Muscle of arm (tissue), 14 donors: Measurements from ENCODE around the gene CREG1. TPM values are rescaled to one million over a fixed set of nuclear protein-coding genes. Genes with fewer than 3 reads are reported as not detected.
"Not testable (repeated sequence)": the region's sequence is repeated elsewhere in the genome, so short reads cannot be mapped to it uniquely, and the experiment has no call there.

Experiments used
- DNase-seq: peaks from one replicate; pipeline ENCODE4 v3.0.0-alpha.2; 2013
- long read RNA-seq, 11 donors: transcript quantifications; one replicate each; lab custom pipeline, GENCODE V29; 2026
- polyA plus RNA-seq, 12 donors: library from polyadenylated mRNA; unstranded; fragments of 120-200 nt; gene quantifications; one replicate each; pipeline ENCODE4 v1.2.1, GENCODE V29; 2013; ENCODE audit not compliant: insufficient read length in 12 of 12

Gene CREG1
- 10 to 100 TPM in 11 of 12 donors, not detected in 1; 23.7 to 46.7 (median 36.3) TPM for polyA plus RNA-seq
- long read RNA-seq, donor 1, transcript CREG1-201 (4 exons, 1,974 nt), result major isoform, 77 of 82 reads
- long read RNA-seq, donor 1, partial matches to known transcripts, result 5 of 82 reads
- long read RNA-seq, donor 1, other reads (novel, unspliced or antisense), result 0 of 82 reads
- long read RNA-seq, donor 2, transcript CREG1-201 (4 exons, 1,974 nt), result major isoform, 34 of 34 reads
- long read RNA-seq, donor 2, partial matches to known transcripts, result 0 of 34 reads
- long read RNA-seq, donor 2, other reads (novel, unspliced or antisense), result 0 of 34 reads
- long read RNA-seq, donor 3, transcript CREG1-201 (4 exons, 1,974 nt), result major isoform, 7 of 7 reads
- long read RNA-seq, donor 3, partial matches to known transcripts, result 0 of 7 reads
- long read RNA-seq, donor 3, other reads (novel, unspliced or antisense), result 0 of 7 reads
- long read RNA-seq, donor 4, transcript CREG1-201 (4 exons, 1,974 nt), result major isoform, 13 of 13 reads
- long read RNA-seq, donor 4, partial matches to known transcripts, result 0 of 13 reads
- long read RNA-seq, donor 4, other reads (novel, unspliced or antisense), result 0 of 13 reads
- long read RNA-seq, donor 5, transcript CREG1-201 (4 exons, 1,974 nt), result major isoform, 28 of 28 reads
- long read RNA-seq, donor 5, partial matches to known transcripts, result 0 of 28 reads
- long read RNA-seq, donor 5, other reads (novel, unspliced or antisense), result 0 of 28 reads
- long read RNA-seq, donor 6, transcript CREG1-201 (4 exons, 1,974 nt), result major isoform, 12 of 12 reads
- long read RNA-seq, donor 6, partial matches to known transcripts, result 0 of 12 reads
- long read RNA-seq, donor 6, other reads (novel, unspliced or antisense), result 0 of 12 reads
- long read RNA-seq, donor 7, transcript CREG1-201 (4 exons, 1,974 nt), result major isoform, 8 of 16 reads
- long read RNA-seq, donor 7, partial matches to known transcripts, result 8 of 16 reads
- long read RNA-seq, donor 7, other reads (novel, unspliced or antisense), result 0 of 16 reads
- long read RNA-seq, donor 8, transcript CREG1-201 (4 exons, 1,974 nt), result major isoform, 16 of 16 reads
- long read RNA-seq, donor 8, partial matches to known transcripts, result 0 of 16 reads
- long read RNA-seq, donor 8, other reads (novel, unspliced or antisense), result 0 of 16 reads
- long read RNA-seq, donor 9, transcript CREG1-201 (4 exons, 1,974 nt), result major isoform, 10 of 10 reads
- long read RNA-seq, donor 9, partial matches to known transcripts, result 0 of 10 reads
- long read RNA-seq, donor 9, other reads (novel, unspliced or antisense), result 0 of 10 reads
- long read RNA-seq, donor 10, transcript CREG1-201 (4 exons, 1,974 nt), result major isoform, 19 of 19 reads
- long read RNA-seq, donor 10, partial matches to known transcripts, result 0 of 19 reads
- long read RNA-seq, donor 10, other reads (novel, unspliced or antisense), result 0 of 19 reads
- long read RNA-seq, donor 11, transcript CREG1-201 (4 exons, 1,974 nt), result major isoform, 26 of 26 reads
- long read RNA-seq, donor 11, partial matches to known transcripts, result 0 of 26 reads
- long read RNA-seq, donor 11, other reads (novel, unspliced or antisense), result 0 of 26 reads

GRCh38 chr1:167553136-167554027 lies at the start of gene CREG1:
TSS of gene CREG1 (minus strand) at chr1:167553762.
- DNase-seq, result peak; percentile 91

GRCh38 chr1:167602840-167603239 lies 49.3 kb upstream of the CREG1 start:
- DNase-seq, result no peak

- peak; percentile 15 for DNase-seq
Observed at GRCh38 chr1:167601442-167602383, 48.2 kb upstream of the CREG1 start.

- peak; percentile 38 for DNase-seq
Observed at GRCh38 chr1:167599957-167600581, 46.5 kb upstream of the CREG1 start.

GRCh38 chr1:167594822-167595221 lies 41.3 kb upstream of the CREG1 start:
- no peak for DNase-seq

- DNase-seq, result no peak
Observed at GRCh38 chr1:167593860-167594259, 40.3 kb upstream of the CREG1 start.

GRCh38 chr1:167592475-167592874 lies 38.9 kb upstream of the CREG1 start:
- no peak for DNase-seq

- no peak for DNase-seq
Observed at GRCh38 chr1:167588361-167588760, 34.8 kb upstream of the CREG1 start.

GRCh38 chr1:167587872-167588271 lies 34.3 kb upstream of the CREG1 start:
- DNase-seq, result no peak

GRCh38 chr1:167587342-167587741 lies 33.8 kb upstream of the CREG1 start:
- no peak for DNase-seq

GRCh38 chr1:167584581-167584980 lies 31.0 kb upstream of the CREG1 start:
- DNase-seq, result no peak

GRCh38 chr1:167582722-167583121 lies 29.2 kb upstream of the CREG1 start:
- DNase-seq, result no peak

GRCh38 chr1:167582064-167582463 lies 28.5 kb upstream of the CREG1 start:
- no peak for DNase-seq

- DNase-seq, result no peak
Observed at GRCh38 chr1:167579986-167580385, 26.4 kb upstream of the CREG1 start.

GRCh38 chr1:167578939-167579521 lies 25.5 kb upstream of the CREG1 start:
- no peak for DNase-seq

GRCh38 chr1:167575649-167576048 lies 22.1 kb upstream of the CREG1 start:
- DNase-seq, result no peak

GRCh38 chr1:167573035-167573434 lies 19.5 kb upstream of the CREG1 start:
- DNase-seq, result no peak

GRCh38 chr1:167570712-167571111 lies 17.1 kb upstream of the CREG1 start:
- DNase-seq, result not testable (repeated sequence)
